GM12801 (cell line): Measurements from ENCODE around the gene GATM.

ENCODE experiments used
- TF ChIP-seq, protein P1 (sequence below): IDR thresholded peaks from one replicate; pipeline ENCODE4 v1.5.1; 2011; ENCODE audit warnings: control low read depth; ENCODE audit not compliant: insufficient read length; ENCODE audit errors: extremely low read depth

GATM gene

DNA sequence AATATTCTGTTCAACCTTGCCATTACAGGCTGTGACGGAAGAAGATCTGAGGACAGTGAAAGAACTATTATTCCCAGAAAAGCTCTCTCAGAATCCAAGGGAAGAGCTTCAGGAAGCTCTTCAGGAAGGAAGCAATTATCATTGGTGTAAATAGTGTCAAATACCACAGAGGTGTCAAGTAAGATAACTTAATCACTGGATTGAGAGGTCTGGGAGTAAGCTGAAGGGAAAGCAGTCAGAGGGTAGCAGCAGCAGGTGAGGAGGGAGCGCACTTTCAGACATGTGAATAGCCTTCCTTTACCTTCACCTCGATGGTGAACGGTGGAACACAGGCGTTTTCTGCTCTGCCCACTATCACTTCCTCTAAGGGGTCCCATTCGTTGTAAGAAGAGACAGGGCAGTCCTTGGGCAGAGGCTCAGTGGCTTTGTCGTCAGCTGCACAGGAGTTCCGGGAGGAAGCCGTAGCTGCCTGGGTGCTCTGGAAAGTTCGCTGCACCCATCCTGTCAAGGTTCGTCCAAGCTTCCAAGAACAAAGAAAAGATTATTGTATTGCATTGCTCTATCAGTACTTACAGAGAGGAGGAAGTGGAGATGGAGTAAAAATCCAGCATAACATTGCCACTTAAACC lies 1.9 kb downstream of the GATM start:
- TF ChIP-seq, protein P1, sequence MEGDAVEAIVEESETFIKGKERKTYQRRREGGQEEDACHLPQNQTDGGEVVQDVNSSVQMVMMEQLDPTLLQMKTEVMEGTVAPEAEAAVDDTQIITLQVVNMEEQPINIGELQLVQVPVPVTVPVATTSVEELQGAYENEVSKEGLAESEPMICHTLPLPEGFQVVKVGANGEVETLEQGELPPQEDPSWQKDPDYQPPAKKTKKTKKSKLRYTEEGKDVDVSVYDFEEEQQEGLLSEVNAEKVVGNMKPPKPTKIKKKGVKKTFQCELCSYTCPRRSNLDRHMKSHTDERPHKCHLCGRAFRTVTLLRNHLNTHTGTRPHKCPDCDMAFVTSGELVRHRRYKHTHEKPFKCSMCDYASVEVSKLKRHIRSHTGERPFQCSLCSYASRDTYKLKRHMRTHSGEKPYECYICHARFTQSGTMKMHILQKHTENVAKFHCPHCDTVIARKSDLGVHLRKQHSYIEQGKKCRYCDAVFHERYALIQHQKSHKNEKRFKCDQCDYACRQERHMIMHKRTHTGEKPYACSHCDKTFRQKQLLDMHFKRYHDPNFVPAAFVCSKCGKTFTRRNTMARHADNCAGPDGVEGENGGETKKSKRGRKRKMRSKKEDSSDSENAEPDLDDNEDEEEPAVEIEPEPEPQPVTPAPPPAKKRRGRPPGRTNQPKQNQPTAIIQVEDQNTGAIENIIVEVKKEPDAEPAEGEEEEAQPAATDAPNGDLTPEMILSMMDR = no peak

DNA sequence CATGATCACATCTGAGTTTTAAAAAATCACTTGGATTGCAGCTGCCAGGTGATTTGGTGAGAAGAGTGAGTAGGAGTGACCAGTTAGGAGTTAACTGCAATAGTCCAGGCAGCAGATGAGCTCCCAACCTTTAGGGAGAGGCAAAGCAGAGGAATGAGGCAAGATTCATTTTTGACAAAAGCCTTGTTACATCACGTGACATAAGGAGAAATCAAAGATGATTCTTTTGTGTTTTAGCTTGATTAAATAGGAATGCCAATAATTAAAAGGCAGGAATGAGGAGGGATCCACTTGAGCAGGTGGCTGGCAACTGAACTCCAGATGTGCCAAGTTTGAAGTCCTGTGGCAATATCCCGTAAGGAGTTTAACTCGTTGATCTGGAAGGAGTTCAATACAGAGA lies 2.5 kb downstream of the GATM start:
- TF ChIP-seq, protein P1 = no peak

DNA sequence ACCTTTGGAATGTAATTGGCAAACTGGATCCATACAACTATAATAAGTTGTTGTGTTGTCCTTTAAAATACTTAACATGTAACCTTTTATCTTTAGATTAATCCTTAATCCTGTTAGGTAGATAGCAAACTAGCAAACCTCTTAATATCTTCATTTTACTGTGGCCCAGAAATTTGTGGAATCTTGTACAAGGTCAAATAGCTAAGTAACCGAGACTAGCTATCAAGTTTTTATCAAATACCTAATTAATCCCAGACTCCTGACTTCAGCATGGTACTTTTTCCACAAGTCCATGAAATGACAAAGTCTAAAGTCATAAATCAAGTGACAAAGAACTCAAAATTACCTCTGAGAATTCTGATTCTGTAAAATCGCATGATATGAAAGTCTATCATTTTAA lies 4.4 kb downstream of the GATM start:
- TF ChIP-seq, protein P1 = no peak

DNA sequence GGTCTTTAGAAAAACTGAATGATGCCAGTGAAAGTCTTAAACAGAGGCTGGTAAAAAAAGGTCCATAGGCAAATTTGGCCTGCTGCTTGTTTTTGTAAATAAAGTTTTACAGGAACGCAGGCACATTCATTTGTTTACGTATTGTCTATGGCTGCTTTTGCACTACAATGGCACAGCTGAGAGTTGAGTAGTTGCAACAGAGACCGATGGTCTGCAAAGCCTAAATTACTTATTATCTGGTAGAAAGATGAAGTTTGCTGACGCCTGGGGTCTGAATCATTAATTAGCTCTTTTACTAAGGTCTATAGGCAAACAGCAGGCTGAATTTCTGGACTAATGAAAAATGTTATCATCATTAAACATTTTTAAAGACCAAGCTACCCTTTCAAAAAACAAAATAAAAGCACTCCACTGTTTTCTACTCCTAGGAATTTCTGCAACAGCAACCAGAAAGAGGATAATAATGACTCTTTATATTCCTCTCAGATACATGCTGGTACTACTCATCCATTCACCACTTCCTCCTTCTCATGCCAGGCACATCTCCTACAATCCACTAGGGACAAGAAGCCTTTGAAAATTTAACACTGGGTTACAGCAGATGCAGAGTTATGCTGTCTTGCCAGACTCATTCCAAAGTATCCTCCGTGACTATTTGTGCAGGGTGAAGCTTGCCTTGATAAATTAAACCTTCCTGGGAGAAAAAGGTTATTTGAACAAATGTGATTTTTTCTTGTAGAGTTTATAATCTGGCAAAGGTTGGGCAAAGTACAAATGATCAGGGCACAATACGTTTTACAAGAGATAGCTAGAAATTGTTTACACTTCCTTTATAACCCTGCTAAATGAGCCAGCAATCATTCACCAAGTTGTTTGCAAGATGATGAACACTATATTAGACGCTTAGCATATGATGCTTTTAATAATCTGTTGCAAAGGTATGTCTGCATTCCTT lies 6.0 kb downstream of the GATM start:
- TF ChIP-seq, protein P1 = no peak

DNA sequence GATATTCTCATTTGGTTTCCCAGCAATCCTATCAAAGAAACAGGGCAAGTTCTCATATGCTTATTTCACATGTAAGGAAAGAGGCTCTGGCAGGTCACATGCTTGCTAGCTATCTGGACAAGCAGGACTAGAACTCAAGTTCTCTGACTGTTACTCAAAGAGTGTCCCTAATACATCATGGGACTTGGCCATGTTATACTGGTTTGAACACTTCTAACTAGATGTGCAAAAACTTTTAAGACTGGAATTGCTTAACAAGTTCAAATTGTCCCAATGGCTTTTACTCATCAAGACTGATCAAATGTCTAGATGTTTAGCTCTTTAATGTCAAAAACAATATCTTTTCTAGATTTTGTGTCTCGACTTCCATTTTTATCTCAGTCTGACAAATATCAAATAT lies 6.8 kb downstream of the GATM start:
- TF ChIP-seq, protein P1 = no peak

DNA sequence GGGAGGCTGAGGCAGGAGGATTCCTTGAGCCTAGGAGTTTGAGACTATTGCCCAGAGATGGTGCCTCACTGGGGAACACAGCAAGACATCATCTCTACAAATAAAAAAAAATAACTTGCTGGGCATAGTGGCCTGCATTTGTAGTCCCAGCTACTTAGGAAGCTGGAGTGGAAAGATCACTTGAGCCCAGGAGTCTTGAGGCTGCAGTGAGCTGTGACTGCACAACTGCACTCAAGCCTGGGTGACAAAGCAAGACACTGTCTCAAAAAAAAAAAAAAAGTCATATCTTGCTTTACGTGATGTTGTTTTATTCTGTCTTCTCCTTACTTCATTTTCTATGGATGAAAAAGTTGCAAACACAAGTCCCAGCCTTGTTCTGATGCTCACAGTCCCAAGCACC lies 14.1 kb downstream of the GATM start:
- TF ChIP-seq, protein P1 = no peak

DNA sequence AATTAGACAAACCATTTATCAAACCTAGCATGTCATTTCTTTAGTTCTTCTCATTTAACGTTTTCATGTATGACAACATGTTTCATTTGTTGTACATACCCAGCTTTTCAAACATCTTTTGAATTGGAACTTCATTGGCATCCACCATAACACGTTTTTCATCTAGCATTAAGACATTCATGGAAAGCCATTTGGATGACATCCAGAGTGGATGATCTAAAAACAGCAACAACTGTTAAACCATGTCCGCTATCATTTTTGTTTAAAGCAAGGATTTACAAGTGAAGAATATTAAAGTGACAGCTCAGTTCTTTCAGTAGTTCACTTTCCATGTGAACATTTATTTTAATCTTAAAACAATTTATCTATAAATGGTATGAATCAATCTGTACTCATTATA lies 14.5 kb downstream of the GATM start:
- TF ChIP-seq, protein P1 = no peak
